Neural cell (in vitro differentiated cells): Measurements from ENCODE around the gene LDLR.

ENCODE experiments used
- CTCF ChIP-seq: fragments of 450-650 bp; IDR thresholded peaks from 2 replicates; pipeline ENCODE4 v1.5.1; 2014; ENCODE audit warnings: antibody characterized with exemption, mild to moderate bottlenecking, moderate library complexity; ENCODE audit not compliant: poor library complexity, severe bottlenecking
- EP300 ChIP-seq: fragments of 450-650 bp; conservative IDR thresholded peaks from 2 replicates; pipeline ENCODE4 v1.6.1; 2014; ENCODE audit warnings: antibody characterized with exemption, mild to moderate bottlenecking, moderate library complexity; ENCODE audit not compliant: poor library complexity, severe bottlenecking
- EZH2 ChIP-seq: fragments of 200-600, 300-800 bp; shearing (Covaris generic), sonication (generic); IDR thresholded peaks from 2 replicates; pipeline ENCODE4 v1.6.1; 2014; ENCODE audit warnings: antibody characterized with exemption, low read length, borderline replicate concordance, mild to moderate bottlenecking; ENCODE audit not compliant: insufficient read depth, poor library complexity, severe bottlenecking
- POLR2AphosphoS5 ChIP-seq: IDR thresholded peaks from 2 replicates; pipeline ENCODE4 v1.6.1; 2012
- REST ChIP-seq: IDR thresholded peaks from 2 replicates; pipeline ENCODE4 v1.6.1; 2012; ENCODE audit warnings: borderline replicate concordance
- SMC3 ChIP-seq: fragments of 450-650 bp; conservative IDR thresholded peaks from 2 replicates; pipeline ENCODE4 v1.6.1; 2014; ENCODE audit warnings: antibody characterized with exemption, mild to moderate bottlenecking, moderate library complexity; ENCODE audit not compliant: poor library complexity
- TAF1 ChIP-seq: IDR thresholded peaks from 2 replicates; pipeline ENCODE4 v1.6.1; 2012; ENCODE audit warnings: low read depth

GRCh38 chr19:11111771-11112144 lies 22.5 kb downstream of the LDLR start:
- TF ChIP-seq CTCF: no peak
- TF ChIP-seq EP300: no peak
- TF ChIP-seq POLR2AphosphoS5: no peak
- no peak for TF ChIP-seq EZH2
- TF ChIP-seq TAF1: no peak
- TF ChIP-seq REST: no peak
- TF ChIP-seq SMC3: no peak
